ENCODE measurements around the gene TTC24.

GRCh38 chr1:156566436-156566835, 13.1 kb upstream of the TTC24 start:
- TF ChIP-seq CTCF (IDR thresholded peaks at IDR 0.05): no peak
- TF ChIP-seq POLR2A (IDR thresholded peaks at IDR 0.05): no peak
